Measurements from ENCODE around the gene PC. TPM values are rescaled to one million over a fixed set of nuclear protein-coding genes. Genes with fewer than 3 reads are reported as not detected.

PC gene
- total and polyA plus RNA-seq, 2 experiments from 2014 or later: 18.3 to 21.7 TPM

DNA sequence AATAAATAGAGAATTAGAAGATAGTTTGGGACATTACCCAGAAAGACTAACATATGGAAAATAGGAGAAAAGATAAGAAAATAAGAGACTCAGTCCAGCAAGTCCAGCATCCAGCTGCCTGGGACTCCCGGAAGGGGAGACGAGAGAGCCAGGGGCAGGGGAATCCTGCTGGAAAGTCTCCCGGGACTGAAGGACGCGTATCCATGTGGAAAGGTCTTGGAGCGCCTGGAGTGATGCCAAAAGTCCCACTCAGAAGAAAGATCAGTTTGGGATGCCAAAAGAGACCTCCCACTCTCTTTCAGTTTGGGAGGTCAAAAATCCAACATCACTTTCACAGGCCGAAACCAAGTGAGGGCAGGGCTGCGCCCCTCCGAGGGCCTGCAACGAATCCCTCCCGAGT, 70.7 kb downstream of the PC start:
- peaks cover 31% of the 10 kb centered on the region for H3K4me1 Mint-ChIP-seq
- Histone ChIP-seq H3K4me2 (no peak overlapping the region), H3F3A (replicated peaks; ENCODE audit: low read depth) (no peaks in the 10 kb centered on the region), H3K9me2 (ENCODE audit: insufficient read depth) (no peaks in the 10 kb centered on the region), H3K36me3 (ENCODE audit: insufficient read depth) (no peaks in the 10 kb centered on the region), H3K4me1 (ENCODE audit: insufficient read depth) (peaks cover 4% of the 10 kb centered on the region; the same call in 1 of the 2 replicates), H3K27ac (ENCODE audit: low read depth) (no peak overlapping the region), H3K79me2 (replicated peaks; ENCODE audit: insufficient read depth) (no peaks in the 10 kb centered on the region), H4K20me1 (replicated peaks; ENCODE audit: insufficient read depth) (no peaks in the 10 kb centered on the region), H3K4me3 (no peak overlapping the region), H2AFZ (no peak overlapping the region), H3K27me3 (ENCODE audit: insufficient read depth) (no peaks in the 10 kb centered on the region)
- DNase-seq (ENCODE audit: low spot score) (no peak), ATAC-seq (no peak)
- H3K36me3 Mint-ChIP-seq (ENCODE audit: low read depth): no peaks in the 10 kb centered on the region; the same call in 2 of the 3 replicates
- TF ChIP-seq, protein P1, sequence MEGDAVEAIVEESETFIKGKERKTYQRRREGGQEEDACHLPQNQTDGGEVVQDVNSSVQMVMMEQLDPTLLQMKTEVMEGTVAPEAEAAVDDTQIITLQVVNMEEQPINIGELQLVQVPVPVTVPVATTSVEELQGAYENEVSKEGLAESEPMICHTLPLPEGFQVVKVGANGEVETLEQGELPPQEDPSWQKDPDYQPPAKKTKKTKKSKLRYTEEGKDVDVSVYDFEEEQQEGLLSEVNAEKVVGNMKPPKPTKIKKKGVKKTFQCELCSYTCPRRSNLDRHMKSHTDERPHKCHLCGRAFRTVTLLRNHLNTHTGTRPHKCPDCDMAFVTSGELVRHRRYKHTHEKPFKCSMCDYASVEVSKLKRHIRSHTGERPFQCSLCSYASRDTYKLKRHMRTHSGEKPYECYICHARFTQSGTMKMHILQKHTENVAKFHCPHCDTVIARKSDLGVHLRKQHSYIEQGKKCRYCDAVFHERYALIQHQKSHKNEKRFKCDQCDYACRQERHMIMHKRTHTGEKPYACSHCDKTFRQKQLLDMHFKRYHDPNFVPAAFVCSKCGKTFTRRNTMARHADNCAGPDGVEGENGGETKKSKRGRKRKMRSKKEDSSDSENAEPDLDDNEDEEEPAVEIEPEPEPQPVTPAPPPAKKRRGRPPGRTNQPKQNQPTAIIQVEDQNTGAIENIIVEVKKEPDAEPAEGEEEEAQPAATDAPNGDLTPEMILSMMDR (conservative IDR thresholded peaks at IDR 0.05; ENCODE audit: low read depth in 2 of 2): no peak
- TF ChIP-seq ZNF331 (CRISPR knock-in tag; IDR thresholded peaks at IDR 0.05; ENCODE audit: low read depth): no peak
- TF ChIP-seq POLR2AphosphoS5 (IDR thresholded peaks at IDR 0.05; ENCODE audit: low read depth): no peak
- no peak overlapping the region for H3K27ac Mint-ChIP-seq
- H3K4me3 Mint-ChIP-seq: no peak overlapping the region
- peaks cover 1% of the 10 kb centered on the region for H3K27me3 Mint-ChIP-seq (ENCODE audit: insufficient read depth, low read depth, poor library complexity)
- H3K9me3 Mint-ChIP-seq: no peaks in the 10 kb centered on the region

DNA sequence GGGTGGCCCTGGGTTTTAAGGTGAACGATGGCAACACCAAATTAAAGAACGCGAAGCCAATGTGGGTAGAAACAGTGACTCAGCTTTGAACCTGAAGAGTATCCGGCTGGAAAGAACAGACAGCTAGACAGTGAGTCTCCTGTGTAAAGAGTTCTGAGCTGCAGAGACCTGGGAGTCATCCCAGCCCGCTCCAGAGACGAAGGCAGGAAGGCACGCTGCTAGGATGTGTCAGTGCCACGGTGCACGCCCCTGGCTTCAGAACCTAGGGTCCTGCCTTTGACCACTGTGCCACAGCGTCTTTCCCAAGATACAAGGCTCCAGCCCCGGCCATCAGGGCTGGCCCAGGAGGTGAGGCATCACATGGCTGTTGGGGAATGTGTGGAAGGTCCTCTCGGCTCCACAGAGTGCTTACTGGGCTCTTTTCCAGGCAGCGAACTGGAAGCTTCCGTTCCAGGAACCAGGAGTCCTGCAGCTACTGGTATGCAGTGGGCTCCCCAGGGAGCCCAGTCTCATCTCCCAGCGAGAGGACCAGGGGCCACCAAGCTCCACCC, 71.4 kb downstream of the PC start:
- Mint-ChIP-seq H3K27me3 (ENCODE audit: insufficient read depth, low read depth, poor library complexity) (peaks cover 7% of the 10 kb centered on the region), H3K4me1 (peaks cover 32% of the 10 kb centered on the region), H3K4me3 (no peak overlapping the region), H3K27ac (no peak overlapping the region; the same call in 1 of the 2 replicates), H3K36me3 (ENCODE audit: low read depth) (no peaks in the 10 kb centered on the region; the same call in 2 of the 3 replicates), H3K9me3 (no peaks in the 10 kb centered on the region)
- no peak overlapping the region for H3K4me2 ChIP-seq
- DNase-seq (ENCODE audit: low spot score) (no peak), ATAC-seq (peak; percentile 11; the same call in 2 of the 3 replicates)
- H4K20me1 ChIP-seq (replicated peaks; ENCODE audit: insufficient read depth): no peaks in the 10 kb centered on the region
- H3K4me1 ChIP-seq (ENCODE audit: insufficient read depth): peaks cover 4% of the 10 kb centered on the region; the same call in 1 of the 2 replicates
- no peaks in the 10 kb centered on the region for H3K27me3 ChIP-seq (ENCODE audit: insufficient read depth)
- no peaks in the 10 kb centered on the region for H3K79me2 ChIP-seq (replicated peaks; ENCODE audit: insufficient read depth)
- no peaks in the 10 kb centered on the region for H3K36me3 ChIP-seq (ENCODE audit: insufficient read depth)
- no peaks in the 10 kb centered on the region for H3K9me2 ChIP-seq (ENCODE audit: insufficient read depth)
- no peaks in the 10 kb centered on the region for H3F3A ChIP-seq (replicated peaks; ENCODE audit: low read depth)
- no peak overlapping the region for H3K27ac ChIP-seq (ENCODE audit: low read depth)
- no peak overlapping the region for H3K4me3 ChIP-seq
- H2AFZ ChIP-seq: no peak overlapping the region
- TF ChIP-seq POLR2AphosphoS5 (IDR thresholded peaks at IDR 0.05; ENCODE audit: low read depth): no peak
- no peak for TF ChIP-seq EZH2phosphoT487 (IDR thresholded peaks at IDR 0.05; ENCODE audit: unreplicated experiment)
- no peak for TF ChIP-seq ZNF331 (CRISPR knock-in tag; IDR thresholded peaks at IDR 0.05; ENCODE audit: low read depth)
- TF ChIP-seq, protein P2, sequence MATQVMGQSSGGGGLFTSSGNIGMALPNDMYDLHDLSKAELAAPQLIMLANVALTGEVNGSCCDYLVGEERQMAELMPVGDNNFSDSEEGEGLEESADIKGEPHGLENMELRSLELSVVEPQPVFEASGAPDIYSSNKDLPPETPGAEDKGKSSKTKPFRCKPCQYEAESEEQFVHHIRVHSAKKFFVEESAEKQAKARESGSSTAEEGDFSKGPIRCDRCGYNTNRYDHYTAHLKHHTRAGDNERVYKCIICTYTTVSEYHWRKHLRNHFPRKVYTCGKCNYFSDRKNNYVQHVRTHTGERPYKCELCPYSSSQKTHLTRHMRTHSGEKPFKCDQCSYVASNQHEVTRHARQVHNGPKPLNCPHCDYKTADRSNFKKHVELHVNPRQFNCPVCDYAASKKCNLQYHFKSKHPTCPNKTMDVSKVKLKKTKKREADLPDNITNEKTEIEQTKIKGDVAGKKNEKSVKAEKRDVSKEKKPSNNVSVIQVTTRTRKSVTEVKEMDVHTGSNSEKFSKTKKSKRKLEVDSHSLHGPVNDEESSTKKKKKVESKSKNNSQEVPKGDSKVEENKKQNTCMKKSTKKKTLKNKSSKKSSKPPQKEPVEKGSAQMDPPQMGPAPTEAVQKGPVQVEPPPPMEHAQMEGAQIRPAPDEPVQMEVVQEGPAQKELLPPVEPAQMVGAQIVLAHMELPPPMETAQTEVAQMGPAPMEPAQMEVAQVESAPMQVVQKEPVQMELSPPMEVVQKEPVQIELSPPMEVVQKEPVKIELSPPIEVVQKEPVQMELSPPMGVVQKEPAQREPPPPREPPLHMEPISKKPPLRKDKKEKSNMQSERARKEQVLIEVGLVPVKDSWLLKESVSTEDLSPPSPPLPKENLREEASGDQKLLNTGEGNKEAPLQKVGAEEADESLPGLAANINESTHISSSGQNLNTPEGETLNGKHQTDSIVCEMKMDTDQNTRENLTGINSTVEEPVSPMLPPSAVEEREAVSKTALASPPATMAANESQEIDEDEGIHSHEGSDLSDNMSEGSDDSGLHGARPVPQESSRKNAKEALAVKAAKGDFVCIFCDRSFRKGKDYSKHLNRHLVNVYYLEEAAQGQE (IDR thresholded peaks at IDR 0.05; ENCODE audit: unreplicated experiment): no peak
- TF ChIP-seq JUNB (IDR thresholded peaks at IDR 0.05; ENCODE audit: unreplicated experiment): no peak
- TF ChIP-seq, protein P1 (conservative IDR thresholded peaks at IDR 0.05; ENCODE audit: low read depth in 2 of 2): no peak
